ENCODE results near the gene C3orf22.

C3orf22 gene

GRCh38 chr3:126525853-126526667 lies 32.7 kb downstream of the C3orf22 start:
- no peak for DNase-seq

GRCh38 chr3:126525091-126525852 lies 33.5 kb downstream of the C3orf22 start:
- DNase-seq, result peak; percentile 3

- peak; percentile 37 for DNase-seq
Measured at GRCh38 chr3:126524429-126524988, 34.2 kb downstream of the C3orf22 start.

GRCh38 chr3:126523745-126524428 lies 34.8 kb downstream of the C3orf22 start, which contains the start of gene CHST13:
Gene CHST13, plus strand, starts transcription at chr3:126524155. Its CDS starts 178 bp downstream, at chr3:126524333.
- DNase-seq, result peak; percentile 31

- DNase-seq, result no peak
Measured at GRCh38 chr3:126522363-126522788, 36.4 kb downstream of the C3orf22 start.

- DNase-seq, result peak; percentile 16
Measured at GRCh38 chr3:126521122-126521891, 37.4 kb downstream of the C3orf22 start.

- peak; percentile 14 for DNase-seq
Measured at GRCh38 chr3:126519506-126520455, 39.0 kb downstream of the C3orf22 start.

- no peak for DNase-seq
Measured at GRCh38 chr3:126518779-126519177, 40.0 kb downstream of the C3orf22 start.

GRCh38 chr3:126517986-126518778 lies 40.5 kb downstream of the C3orf22 start:
- DNase-seq, result peak; percentile 6

- DNase-seq, result peak; percentile 15
Measured at GRCh38 chr3:126517291-126517951, 41.3 kb downstream of the C3orf22 start, which contains the start of gene UROC1. Gene UROC1, minus strand, starts transcription at chr3:126517773. Its CDS starts 54 bp downstream, at chr3:126517719.

- DNase-seq, result peak; percentile 13
Measured at GRCh38 chr3:126516936-126517290, 41.8 kb downstream of the C3orf22 start.

GRCh38 chr3:126516152-126516935 lies 42.4 kb downstream of the C3orf22 start:
- peak; percentile 6 for DNase-seq

- DNase-seq, result peak; percentile 13
Measured at GRCh38 chr3:126515066-126515706, 43.5 kb downstream of the C3orf22 start.

- DNase-seq, result no peak
Measured at GRCh38 chr3:126514161-126514560, 44.6 kb downstream of the C3orf22 start.

- DNase-seq, result no peak
Measured at GRCh38 chr3:126512916-126513650, 45.6 kb downstream of the C3orf22 start.

- DNase-seq, result no peak
Measured at GRCh38 chr3:126512026-126512425, 46.7 kb downstream of the C3orf22 start.

- no peak for DNase-seq
Measured at GRCh38 chr3:126511291-126511690, 47.4 kb downstream of the C3orf22 start.
